Measurements from ENCODE around the gene PCDH9.

Gene PCDH9

DNA sequence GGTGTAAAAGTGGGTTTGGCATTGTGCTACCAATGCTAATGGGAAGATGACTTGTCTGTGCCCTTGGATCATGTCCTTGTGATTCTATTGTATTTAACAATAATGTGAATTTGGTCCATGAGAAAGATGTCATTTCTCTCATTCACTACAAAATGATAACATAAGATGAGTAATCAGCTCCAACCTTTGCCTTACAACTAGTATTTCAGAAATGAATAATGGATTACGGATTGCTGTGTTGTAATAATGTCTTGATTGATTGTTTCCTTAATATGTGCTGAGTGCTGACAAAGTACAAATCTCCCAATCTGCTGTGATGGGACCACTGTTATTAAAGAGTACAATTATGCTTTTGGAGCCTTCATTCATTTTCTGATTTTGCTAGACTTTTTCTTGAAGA is 375.0 kb downstream of the PCDH9 start:
- TF ChIP-seq JUND (IDR thresholded peaks at IDR 0.05; ENCODE audit: low read depth) = no peak
- in situ Hi-C loops (cut with HindIII; ENCODE audit: low pct_unique_long_range_greater_than_20kb, low sequenced_read_pairs) = no loop called here
- no peak for DNase-seq (ENCODE audit: low read depth in 1 of 2, low spot score in 1 of 2)

DNA sequence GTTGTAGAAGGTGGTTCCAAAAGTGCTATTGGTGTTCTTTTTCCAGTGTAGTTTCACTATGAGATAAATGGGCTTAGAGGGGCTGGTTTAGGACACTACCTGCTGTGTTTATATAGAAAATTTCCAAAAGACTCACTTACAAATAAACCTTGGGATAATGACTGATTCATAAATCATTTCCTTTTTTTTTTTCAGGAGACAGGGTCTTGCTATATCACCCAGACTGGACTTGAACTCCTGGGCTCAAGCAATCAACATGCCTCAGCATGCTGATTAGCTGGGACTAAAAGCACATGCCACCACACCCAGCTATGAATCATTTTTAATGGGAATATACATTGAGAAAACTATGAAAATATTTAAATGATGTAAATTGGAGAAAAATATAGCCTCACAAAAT is 376.6 kb downstream of the PCDH9 start:
- in situ Hi-C loops (cut with HindIII; ENCODE audit: low pct_unique_long_range_greater_than_20kb, low sequenced_read_pairs) = no loop called here
- DNase-seq (ENCODE audit: low read depth in 1 of 2, low spot score in 1 of 2) = no peak
- TF ChIP-seq JUND (IDR thresholded peaks at IDR 0.05; ENCODE audit: low read depth) = no peak

DNA sequence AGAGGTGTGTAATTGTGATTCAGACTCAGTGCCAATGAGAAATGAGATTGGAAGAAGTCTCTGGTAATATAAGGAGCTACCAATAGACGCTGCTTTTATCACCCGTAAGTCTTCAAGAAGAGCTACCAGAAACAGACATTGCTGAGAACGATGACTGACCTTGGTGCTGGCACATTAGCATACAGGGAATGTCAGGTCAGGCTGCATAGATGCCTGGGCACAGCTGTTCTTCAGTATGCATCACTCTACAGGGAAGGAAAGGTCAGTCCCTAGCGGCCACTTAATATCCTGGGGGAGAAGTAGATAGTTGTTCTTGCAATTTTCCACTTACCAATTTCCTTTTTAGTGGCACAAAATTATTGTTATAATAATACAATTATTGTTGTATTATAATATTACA is 380.4 kb downstream of the PCDH9 start:
- DNase-seq (ENCODE audit: low read depth in 1 of 2, low spot score in 1 of 2) = no peak
- in situ Hi-C loops (cut with HindIII; ENCODE audit: low pct_unique_long_range_greater_than_20kb, low sequenced_read_pairs) = no loop called here

DNA sequence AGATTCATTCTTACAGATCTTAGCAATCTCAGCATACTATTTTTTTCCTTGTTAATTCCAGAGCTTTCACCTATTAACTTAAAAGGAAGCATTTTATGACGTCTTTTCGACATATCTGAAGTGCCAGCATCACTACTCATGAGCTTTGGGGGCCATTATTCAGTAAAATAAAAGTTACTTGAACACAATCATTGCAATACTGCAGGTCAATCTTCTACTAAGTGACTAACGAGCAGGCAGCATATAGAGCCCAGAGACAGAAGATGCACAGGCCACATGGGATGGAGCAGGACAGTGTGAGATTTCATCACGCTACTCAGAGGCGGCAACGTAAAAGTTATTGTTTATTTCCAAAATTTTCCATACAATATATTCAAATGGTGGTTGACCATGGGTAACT is 382.6 kb downstream of the PCDH9 start:
- DNase-seq (ENCODE audit: low read depth in 1 of 2, low spot score in 1 of 2) = no peak
- no peak for TF ChIP-seq JUND (IDR thresholded peaks at IDR 0.05; ENCODE audit: low read depth)
- in situ Hi-C loops (cut with HindIII; ENCODE audit: low pct_unique_long_range_greater_than_20kb, low sequenced_read_pairs) = no loop called here

More for the DNA sequence above, 380.4 kb downstream of the PCDH9 start:
- no peak for TF ChIP-seq JUND (IDR thresholded peaks at IDR 0.05; ENCODE audit: low read depth)

DNA sequence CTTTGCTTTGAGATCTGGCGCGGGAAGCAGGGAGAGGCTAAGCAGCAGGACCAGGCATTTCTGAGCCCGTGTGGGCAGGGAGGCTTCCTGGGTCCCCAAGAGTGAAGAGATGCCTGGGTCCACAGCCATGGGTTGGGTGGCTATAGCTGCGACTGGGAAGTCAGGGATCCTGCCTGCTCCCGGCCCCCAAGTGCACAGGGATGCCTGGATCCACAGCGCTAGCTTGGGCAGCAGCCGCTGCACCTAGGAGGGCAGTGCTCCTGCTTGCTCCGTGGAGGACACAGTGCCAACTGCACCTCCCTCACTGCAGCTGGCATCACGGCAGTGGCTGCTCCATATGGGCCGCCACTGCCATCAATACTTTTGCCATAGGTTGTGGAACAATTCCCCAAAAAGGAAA is 384.7 kb downstream of the PCDH9 start:
- TF ChIP-seq JUND (IDR thresholded peaks at IDR 0.05; ENCODE audit: low read depth) = no peak
- in situ Hi-C loops (cut with HindIII; ENCODE audit: low pct_unique_long_range_greater_than_20kb, low sequenced_read_pairs) = no loop called here
- DNase-seq (ENCODE audit: low read depth in 1 of 2, low spot score in 1 of 2) = no peak

DNA sequence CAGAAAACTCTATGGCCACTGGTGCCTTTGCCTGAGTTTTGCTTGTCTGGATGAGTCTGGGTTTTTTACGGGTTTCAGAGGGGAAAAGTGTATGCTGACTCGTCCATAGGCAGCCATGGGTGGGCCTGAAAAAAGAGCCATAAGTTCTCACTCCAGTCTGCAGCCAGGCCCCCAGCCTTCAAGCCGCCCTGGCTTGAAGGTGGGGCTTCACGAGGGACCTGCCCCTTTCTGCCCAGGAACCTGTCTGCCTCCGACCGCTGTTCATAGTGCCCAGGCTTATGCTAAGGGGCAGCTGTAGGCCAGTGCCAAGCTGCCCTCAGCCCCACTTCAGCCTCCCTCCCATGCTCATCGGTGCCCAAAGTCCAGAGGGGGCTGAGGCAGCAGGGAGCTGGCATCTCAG is 385.2 kb downstream of the PCDH9 start:
- TF ChIP-seq JUND (IDR thresholded peaks at IDR 0.05; ENCODE audit: low read depth) = no peak
- in situ Hi-C loops (cut with HindIII; ENCODE audit: low pct_unique_long_range_greater_than_20kb, low sequenced_read_pairs) = no loop called here
- DNase-seq (ENCODE audit: low read depth in 1 of 2, low spot score in 1 of 2) = no peak

DNA sequence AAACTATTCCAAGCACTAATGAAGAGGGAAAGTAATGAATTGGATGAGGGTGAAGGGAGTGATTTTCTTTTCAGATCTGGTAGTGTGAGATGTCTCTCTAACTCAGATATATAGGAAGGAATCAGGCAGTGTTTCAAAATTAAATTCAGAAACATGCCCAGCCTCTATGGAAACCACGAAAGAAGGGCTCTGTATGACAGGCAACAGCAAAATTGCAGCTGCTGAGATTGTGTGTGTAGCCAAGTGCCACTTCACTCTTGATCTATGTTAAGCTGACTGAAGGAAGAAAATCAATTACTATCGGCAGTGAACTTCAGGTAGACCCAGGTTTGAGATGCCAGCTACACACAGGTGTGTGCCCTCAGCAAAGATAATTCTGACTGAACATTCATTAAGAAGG is 387.4 kb downstream of the PCDH9 start:
- no peak for DNase-seq (ENCODE audit: low read depth in 1 of 2, low spot score in 1 of 2)
- no peak for TF ChIP-seq JUND (IDR thresholded peaks at IDR 0.05; ENCODE audit: low read depth)
- in situ Hi-C loops (cut with HindIII; ENCODE audit: low pct_unique_long_range_greater_than_20kb, low sequenced_read_pairs) = no loop called here

DNA sequence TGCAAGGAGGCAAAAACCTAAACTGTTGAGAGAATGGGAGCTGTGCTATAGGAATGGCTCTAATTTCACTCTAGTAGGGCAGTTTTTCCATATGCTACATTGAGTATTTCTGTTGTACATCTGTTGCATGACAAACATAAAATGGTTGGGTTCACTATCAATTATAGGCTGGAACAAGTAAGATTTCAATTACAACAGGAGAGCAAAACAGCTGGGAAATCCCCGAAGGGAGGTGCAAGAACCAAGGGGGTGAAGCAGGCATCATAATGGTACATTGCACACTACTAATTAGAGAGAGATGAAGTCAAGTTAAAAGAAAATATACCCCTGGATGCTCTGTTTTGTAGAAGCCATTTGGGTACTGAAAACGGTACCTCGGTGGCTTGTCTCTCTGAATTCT is 389.5 kb downstream of the PCDH9 start:
- TF ChIP-seq JUND (IDR thresholded peaks at IDR 0.05; ENCODE audit: low read depth) = no peak
- in situ Hi-C loops (cut with HindIII; ENCODE audit: low pct_unique_long_range_greater_than_20kb, low sequenced_read_pairs) = no loop called here
- DNase-seq (ENCODE audit: low read depth in 1 of 2, low spot score in 1 of 2) = no peak

DNA sequence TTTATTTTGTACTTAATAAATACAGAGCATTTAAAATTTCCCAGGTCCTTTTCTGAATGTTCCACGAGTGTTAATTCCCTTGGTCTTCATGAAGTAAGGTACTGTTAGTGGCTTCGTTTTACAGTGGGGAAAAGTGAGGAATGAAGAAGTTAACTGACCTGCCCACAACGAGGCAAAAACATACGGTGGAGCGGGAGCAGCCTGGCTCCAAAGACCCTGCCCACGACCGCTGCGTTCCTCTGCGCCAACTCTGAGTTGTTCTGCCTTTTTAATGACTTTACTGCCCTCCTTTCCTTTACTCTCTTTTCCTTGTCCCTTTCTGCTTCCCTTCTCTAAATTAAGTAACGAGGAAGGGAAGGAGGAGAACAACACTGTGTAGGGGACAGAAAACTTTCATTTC is 392.9 kb downstream of the PCDH9 start:
- DNase-seq (ENCODE audit: low read depth in 1 of 2, low spot score in 1 of 2) = no peak
- in situ Hi-C loops (cut with HindIII; ENCODE audit: low pct_unique_long_range_greater_than_20kb, low sequenced_read_pairs) = no loop called here
- no peak for TF ChIP-seq JUND (IDR thresholded peaks at IDR 0.05; ENCODE audit: low read depth)

DNA sequence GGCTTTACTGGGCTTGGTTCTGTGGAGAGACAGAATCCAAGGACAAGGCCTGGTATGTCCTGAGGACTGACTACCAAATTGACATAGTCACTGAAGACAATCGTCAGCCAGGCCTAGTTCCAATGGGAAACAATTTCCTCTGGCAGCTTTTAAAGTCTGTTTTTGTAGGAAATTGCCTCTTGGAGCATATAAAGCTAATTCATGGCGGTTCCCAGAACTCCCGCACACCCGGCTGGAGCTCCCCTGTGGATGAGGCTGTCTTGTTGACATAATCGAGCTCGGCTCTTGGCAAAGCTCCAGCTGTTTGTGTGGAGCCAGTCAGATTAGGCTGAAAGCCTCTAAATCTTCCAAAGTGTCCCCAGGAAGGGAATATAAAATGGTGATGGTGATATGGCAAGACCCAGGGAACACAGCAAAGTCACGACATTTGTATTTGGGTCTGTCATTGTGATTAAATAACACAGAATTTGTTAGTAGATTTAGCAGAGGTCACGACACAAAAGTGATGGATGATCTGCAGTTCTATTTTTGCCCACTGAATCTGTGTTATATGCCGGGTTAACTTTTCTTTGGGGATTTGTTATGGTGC is 395.0 kb downstream of the PCDH9 start:
- TF ChIP-seq JUND (IDR thresholded peaks at IDR 0.05; ENCODE audit: low read depth) = no peak
- in situ Hi-C loops (cut with HindIII; ENCODE audit: low pct_unique_long_range_greater_than_20kb, low sequenced_read_pairs) = no loop called here
- peak in 1 of 2 experiments; percentile 15 for DNase-seq (ENCODE audit: low read depth in 1 of 2, low spot score in 1 of 2)

DNA sequence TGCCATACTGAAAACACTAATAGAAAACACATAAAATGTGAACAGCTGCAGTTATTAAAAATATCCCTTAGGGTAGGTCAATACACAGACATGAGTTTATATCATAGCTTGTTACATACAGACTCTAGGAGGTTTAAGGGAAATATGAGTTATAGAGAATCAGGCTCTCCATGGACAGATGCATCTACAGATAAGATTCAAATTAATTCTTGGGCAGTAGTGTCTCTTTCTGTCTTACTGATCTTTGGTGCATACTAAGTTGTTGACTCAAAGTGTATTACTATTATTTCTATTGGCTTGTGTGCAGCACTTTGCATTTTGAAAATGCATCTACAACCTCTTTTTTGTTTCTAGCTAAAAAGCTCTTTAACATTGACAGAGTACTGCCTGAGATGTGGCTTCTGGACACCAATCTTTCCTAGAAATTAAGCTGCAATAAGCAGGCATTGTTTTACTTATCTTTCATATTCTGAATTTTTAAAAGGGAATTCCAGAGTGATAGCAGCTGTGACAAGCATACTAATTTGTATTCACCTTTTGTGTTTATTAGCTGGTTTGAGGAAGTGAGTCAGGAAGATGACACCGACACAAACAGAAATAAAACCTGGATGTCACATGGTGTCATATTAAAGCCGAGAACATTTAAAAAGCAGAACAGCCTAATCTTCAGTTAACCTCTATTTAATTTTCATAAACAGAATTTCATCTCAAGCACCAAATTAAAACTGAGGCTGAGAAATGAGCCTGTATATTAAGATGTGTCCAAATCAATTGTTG is 399.0 kb downstream of the PCDH9 start:
- no peak for DNase-seq (ENCODE audit: low read depth in 1 of 2, low spot score in 1 of 2)
- TF ChIP-seq JUND (IDR thresholded peaks at IDR 0.05; ENCODE audit: low read depth) = no peak
- in situ Hi-C loops (cut with HindIII; ENCODE audit: low pct_unique_long_range_greater_than_20kb, low sequenced_read_pairs) = no loop called here

DNA sequence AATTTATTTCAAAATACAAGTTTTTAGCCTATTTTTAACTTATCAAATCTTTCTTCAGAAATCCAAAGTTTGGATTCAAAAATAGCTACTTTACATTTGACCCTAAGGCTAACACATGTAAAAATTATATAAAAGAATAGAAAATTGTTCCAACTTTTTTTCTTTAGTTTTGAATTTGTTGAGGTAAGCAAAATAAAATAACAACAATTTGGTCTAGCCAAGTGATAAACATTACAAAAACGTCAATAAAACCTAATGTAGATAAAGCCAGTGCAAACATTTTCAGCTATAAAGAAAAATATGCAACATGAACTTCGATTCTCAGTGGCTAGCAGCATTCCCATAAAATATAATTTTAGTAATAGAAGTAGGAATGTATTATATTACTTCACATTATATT is 400.3 kb downstream of the PCDH9 start:
- DNase-seq (ENCODE audit: low read depth in 1 of 2, low spot score in 1 of 2) = no peak
- in situ Hi-C loops (cut with HindIII; ENCODE audit: low pct_unique_long_range_greater_than_20kb, low sequenced_read_pairs) = no loop called here
- no peak for TF ChIP-seq JUND (IDR thresholded peaks at IDR 0.05; ENCODE audit: low read depth)

DNA sequence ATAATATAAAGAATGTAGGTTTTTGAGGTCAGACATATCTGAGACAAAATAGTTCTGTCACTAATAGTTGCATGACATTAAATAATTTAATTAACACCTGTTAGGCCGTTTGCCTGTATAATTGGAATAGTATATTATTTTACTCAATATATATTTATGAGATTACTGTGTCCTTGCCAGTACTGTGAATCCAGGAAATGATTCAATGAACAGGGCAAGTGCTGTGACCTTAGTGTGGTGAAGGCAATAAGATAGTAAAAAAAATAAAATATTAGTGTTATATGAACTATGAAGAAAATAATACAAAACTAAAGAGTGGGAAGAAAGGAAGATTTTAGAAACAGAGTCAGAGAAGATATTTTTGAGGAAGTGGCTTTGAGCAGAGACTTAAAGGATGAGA is 403.7 kb downstream of the PCDH9 start:
- DNase-seq (ENCODE audit: low read depth in 1 of 2, low spot score in 1 of 2) = no peak
- no peak for TF ChIP-seq JUND (IDR thresholded peaks at IDR 0.05; ENCODE audit: low read depth)
- in situ Hi-C loops (cut with HindIII; ENCODE audit: low pct_unique_long_range_greater_than_20kb, low sequenced_read_pairs) = no loop called here

DNA sequence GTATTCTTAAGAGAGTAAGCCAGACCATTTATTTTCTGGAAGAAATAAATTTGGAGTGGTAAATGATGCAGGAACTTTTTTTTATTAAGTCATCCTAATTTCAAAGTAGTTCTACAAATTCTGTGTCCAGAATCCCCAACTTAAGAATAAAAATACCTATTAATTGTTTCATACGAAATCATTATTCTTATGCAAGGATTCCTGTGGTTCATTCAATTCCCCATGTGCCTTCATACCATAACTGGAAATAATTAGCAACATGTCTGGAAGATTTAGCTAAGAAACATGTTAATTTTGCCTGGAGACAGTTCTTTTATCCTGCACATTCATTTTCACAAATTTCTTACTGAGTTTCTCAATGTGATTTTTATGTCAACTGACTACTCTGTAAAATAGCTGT is 408.6 kb downstream of the PCDH9 start:
- no peak for TF ChIP-seq JUND (IDR thresholded peaks at IDR 0.05; ENCODE audit: low read depth)
- in situ Hi-C loops (cut with HindIII; ENCODE audit: low pct_unique_long_range_greater_than_20kb, low sequenced_read_pairs) = no loop called here
- DNase-seq (ENCODE audit: low read depth in 1 of 2, low spot score in 1 of 2) = no peak
